Globus pallidus (tissue), 1 donor: Measurements from ENCODE around the gene SLC13A1.
"Not testable (repeated sequence)": the region's sequence is repeated elsewhere in the genome, so short reads cannot be mapped to it uniquely, and the experiment has no call there.

ENCODE experiments used
- DNase-seq: peaks from one replicate; pipeline ENCODE4 v3.0.0-alpha.2; 2015; ENCODE audit warnings: low spot score

The SLC13A1 gene

DNA sequence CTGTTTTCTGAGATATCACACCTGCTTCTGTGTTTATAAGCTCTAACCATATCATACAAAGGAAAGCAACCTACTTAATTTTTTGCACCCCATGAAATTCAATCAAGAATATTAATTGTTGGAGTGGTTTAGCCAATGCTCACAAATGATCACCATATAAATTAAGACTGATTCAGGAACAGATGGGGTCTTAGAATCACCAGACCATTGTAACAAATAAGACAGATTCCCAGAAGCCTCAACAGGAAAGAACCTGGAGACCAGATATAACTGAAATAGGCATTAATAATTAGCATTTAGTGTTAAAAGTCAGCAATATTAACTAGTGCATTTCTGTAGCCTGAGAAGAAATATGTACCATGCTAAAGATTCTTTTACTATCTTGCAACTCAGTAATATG lies 73.6 kb downstream of the SLC13A1 start:
- DNase-seq, result no peak

DNA sequence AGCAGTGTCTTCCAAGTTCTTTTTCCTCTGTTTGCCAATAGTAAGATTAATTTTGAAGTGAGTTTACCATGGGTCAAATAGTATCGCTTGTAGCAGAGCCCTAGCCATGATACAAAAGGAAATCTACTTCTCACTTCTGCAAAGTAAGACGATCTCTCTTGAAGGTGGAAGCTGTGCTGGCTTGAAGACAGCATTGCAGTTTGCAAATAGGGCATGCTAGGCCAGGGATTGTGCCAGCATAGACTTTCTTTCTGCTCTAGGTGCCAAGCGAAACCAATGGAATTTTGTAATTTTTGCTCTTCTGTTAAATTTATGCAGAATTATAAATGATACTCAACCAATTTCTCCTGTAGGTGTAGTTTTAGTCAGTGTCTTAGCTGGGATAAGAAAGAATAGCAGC lies 74.5 kb downstream of the SLC13A1 start:
- no peak for DNase-seq

DNA sequence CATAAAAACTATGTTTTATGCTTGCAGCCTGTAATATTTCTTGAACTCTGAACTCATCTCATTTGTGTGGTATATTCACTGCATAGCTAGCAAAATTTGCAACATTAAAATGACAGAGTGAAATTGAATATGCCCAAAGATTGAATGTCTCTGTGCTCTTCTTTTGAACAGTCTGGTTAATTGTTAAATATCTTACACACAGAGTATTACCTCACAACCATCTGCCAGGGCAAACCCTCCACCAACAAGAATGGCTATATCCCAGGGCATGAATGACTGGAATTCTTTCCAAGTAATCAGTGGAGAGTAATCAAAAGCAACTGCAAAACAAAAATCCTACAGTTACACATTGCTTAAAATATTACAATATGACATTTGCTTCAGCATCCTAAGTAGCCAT lies 76.9 kb downstream of the SLC13A1 start:
- DNase-seq, result no peak

DNA sequence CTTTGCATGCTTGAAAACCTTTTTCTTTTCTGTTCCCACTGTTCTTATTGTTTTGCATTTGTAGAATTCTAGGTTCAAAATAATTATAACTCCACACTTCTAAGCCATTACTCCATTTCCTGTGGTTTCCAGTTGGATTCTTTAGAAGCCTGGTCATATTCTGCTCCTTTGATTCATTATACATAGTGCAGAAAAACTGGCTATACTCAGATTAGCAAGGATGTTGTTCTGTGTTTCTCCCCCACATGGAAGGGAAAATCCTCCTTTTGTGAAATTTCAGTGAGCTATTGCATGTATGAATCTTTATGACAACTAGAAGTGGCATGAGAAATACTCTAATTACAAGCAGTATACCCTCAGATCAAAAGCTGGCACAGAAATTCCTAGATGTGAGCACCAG lies 79.5 kb downstream of the SLC13A1 start:
- no peak for DNase-seq

DNA sequence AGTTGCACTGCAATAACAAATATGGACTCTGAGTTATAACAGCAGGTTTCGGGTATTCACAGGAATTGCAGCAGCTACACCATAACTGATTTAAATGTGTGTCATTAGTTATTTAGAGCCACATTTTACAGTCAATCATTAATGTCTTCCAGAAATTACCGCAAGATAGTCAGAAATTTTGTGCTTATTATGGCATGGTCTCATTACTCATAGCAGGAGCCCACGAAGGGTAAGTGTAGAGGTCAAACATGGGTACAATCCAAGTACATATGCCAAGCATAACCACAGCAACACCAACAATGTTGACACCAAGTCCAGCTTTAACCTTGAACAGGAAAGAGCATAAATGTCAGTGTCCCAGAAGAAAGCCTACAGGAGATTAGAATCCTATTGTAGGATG lies 84.4 kb downstream of the SLC13A1 start:
- DNase-seq, result no peak

DNA sequence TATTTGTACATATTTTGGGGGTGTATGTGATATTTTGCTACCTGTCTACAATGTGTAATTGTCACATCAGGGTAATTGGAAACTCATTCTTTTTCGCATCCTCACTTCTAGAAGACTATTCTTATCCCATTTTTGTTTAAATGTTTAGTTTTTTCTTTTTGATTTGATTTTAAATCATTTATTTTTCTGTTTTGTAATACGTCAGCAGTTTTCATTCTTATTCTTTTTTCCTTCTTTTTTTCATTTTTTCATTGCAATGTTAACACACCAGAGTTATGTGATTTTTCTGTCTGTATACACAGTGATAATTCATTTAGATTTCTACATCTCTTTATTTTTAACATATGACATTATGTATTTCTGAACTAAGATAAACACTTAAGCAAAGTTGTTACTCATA lies 85.5 kb downstream of the SLC13A1 start:
- no peak for DNase-seq

DNA sequence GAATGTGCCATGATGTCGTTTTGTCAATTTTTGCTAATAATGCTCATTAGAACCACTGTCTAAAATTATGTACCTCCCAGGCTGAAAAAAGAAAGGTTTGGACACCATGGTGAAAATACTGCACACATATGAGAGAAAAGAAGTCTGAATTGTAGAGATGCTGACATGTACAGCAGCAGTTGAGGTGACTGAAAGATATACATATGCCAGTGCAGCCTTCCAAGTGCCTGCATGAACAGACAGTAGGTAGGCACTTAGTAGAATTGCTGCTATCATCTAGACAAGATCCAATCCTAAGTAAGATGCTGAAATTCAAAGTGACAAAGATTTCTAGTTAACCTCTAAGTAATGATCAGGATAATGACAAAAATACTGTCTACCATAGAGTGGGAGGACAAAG lies 86.9 kb downstream of the SLC13A1 start:
- no peak for DNase-seq

DNA sequence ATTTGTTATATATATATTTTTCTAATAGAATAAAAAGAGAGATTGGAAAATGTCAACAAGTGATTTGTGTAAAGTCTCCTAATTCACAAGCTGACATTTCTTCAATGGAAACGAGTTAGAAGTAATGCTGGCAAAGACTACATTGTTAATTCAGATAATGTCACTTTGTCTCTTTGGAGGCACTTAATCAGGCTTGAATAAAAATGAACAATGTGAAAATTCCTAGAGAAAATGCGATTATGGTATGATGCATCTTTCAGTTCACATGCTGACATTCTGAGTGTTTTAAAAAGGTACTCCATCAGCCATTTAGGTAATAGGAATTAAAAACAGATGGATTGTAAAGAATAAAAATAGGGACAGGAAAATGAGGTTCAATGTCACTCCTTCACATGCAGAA lies 100.1 kb downstream of the SLC13A1 start:
- DNase-seq, result no peak

DNA sequence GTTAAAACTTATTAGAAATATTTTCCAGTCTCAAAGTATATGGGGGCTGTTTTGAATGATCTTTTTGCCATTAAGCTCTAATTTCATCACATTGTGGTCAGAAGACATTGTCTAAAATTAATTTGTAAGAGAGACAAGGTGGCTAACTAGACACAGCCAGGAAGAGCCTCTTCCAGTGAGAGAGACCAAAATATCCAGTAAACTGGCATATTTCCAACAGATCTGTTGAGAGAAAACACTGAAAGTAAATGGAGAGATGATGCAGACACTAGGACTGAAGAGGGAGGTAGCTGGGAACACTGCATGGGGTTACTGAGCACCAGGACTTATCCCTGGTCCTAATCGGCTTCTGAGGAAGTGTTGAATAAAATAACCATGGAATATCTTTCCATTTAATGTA lies 102.8 kb downstream of the SLC13A1 start:
- DNase-seq, result no peak

DNA sequence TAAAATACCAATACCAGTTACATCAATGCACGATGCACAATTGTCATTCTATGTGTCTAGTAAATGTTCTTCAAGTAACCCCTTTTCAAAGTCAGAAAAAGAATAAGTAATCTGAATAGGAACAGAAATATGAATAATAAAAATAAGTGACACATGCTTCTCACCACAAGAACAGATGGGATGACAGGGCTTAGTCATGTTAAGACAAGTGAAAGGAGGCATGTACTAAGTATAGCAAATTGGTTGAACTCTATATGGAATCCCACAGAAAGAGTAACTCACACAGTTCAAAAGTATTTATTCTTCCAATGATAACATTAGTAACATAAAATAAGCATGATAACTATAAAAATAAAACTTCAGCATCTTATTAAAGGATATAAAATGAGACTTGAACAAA lies 103.3 kb downstream of the SLC13A1 start:
- no peak for DNase-seq

DNA sequence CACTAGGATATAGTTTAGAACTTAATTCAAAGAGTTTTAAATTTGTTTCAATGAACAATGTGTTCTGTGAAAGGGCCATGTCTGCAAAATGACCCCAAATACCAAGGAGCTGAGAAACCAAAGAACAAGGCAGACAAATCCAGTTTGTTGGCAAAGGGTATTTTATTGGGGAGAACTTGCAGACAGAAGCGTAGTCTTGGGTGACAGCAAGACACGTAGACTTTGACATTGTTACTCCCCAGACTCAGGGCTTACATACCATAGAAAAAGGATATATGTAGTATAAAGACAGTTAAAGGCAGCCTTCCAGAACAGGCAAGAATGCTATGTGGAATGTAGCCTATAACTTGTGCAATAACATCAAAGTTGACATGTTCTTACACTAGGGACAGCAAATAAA lies 109.3 kb downstream of the SLC13A1 start:
- no peak for DNase-seq

DNA sequence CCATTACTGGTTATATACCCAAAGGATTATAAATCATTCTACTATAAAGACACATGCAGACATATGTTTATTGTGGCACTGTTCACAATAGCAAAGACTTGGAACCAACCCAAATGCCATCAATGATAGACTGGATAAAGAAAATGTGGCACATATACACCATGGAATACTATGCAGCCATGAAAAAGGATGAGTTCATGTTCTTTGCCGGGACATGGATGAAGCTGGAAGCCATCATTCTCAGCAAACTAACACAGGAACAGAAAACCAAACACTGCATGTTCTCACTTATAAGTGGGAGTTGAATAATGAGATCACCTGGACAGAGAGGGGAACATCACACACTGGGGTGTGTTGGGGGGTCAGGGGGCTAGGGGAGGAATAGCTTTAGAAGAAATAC lies 112.9 kb downstream of the SLC13A1 start:
- not testable (repeated sequence) for DNase-seq

DNA sequence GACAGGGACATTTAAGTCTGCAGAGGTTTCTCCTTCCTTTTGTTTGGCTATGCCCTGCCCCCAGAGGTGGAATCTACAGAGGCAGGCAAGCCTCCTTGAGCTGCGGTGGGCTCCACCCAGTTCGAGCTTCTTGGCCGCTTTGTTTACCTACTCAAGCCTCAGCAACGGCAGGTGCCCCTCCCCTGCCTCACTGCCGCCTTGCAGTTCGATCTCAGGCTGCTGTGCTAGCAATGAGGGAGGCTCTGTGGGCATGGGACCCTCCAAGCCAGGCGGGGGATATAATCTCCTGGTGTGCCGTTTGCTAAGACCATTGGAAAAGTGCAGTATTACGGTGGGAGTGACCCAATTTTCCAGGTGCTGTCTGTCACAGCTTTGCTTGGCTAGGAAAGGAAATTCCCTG lies 114.9 kb downstream of the SLC13A1 start:
- DNase-seq, result not testable (repeated sequence)

DNA sequence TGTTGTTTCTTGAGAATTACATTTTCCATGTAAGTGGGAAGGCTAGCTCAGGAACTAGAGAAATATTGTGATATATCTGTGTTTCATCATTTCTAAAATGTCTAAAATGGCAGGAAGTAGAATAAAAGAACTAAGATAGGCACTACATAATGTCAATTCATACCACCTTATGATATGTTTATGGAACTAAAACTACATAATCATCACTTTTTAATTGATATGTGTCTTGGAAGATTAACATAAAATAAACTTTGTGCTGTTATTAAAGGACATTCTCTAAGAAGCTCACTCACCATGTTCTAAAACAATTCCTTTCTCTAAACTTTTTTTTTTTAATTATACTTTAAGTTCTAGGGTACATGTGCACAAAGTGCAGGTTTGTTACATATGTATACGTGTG lies 120.7 kb downstream of the SLC13A1 start:
- no peak for DNase-seq

DNA sequence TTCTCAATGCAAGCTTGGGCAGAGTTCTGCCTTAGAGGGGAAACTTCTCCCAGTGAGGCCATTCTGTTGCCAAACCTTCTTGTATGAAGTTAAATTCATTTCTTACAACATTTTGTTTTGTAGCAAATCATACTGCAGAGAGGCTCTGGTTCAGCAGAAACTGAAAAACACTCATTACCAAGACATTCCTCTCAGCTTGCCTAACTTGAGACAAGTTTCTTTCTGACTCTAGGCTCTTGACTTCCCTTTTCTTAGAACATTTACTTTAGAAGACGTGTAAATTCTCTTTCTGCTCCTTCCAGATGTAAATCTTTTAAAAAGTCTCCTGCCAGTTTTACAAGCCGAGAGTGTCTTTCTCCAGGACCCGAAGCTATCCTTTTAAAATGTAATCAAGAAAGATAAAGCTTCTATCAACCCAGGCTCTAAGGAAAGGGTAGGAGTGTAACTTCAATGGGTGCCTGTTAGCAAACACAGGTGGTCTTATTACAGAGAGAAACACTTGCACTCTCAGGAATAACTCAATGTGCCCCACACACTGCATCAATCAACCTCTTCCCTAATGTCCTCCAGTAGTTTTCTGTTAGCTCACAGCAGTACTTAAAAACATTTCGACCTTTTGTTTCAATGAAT lies 123.8 kb downstream of the SLC13A1 start:
- DNase-seq, result no peak

DNA sequence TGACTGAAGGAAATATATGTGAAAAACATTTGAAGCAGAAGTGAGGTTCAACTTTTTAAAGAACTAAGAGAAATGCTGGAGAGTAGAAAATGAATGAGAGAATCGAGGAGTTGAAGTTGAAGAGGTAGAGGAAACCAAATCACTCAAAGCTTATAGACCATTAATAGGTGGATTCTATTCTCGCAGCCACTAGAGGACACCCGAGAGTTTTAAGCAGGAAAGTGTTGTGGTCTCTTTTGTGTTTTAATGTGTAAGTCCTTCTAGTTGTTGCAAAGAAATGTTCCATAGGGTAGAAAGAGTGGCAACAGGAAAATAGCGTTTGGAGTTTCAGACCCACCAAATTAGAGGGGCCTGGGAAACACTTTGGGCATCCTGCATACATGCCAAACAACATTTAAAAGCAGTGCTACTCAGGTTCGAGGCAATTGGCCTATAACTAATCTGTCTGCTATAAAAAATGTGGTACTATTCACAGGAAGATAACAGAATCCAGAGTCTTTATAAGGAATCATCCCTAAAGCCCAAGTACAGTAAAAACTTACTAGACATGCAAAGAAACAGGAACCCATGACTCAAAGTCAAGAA lies 129.0 kb downstream of the SLC13A1 start:
- DNase-seq, result no peak

DNA sequence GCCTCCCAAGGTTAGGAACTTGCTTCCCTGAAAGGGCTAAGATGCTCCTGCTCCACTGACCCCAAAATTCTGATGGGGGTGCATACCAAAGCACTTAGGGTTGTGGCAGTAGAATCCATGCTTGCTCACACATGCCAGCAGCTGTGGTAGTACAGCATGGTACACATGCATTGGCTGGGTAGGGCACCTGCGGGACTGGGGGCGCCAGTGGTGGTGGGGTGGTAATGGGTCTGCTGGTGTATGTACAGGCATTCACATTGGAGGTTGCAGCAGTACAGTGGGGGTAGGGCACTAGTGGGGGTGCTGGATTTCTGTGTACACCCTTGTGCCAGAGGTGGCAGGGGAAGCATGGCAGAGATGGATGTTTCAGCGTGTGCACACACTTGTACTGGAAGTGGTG lies 132.0 kb downstream of the SLC13A1 start:
- no peak for DNase-seq
